Breast epithelium (tissue), 3 donors: ENCODE results near the gene RAI1.

Experiments
- POLR2A ChIP-seq: fragments of 450-650 bp; IDR thresholded peaks from one replicate; pipeline ENCODE4 v1.6.1; 2016; ENCODE audit warnings: antibody characterized with exemption, mild to moderate bottlenecking, moderate library complexity
- POLR2AphosphoS5 ChIP-seq, 3 donors: sonication (generic); formaldehyde crosslinking; IDR thresholded peaks; one replicate each; pipeline ENCODE4 v1.6.1; 2017; ENCODE audit warnings: antibody characterized with exemption in 3 of 3
- TF ChIP-seq, protein P1 (sequence below), 3 donors: fragments of 450-650 bp; IDR thresholded peaks; one replicate each; pipeline ENCODE4 v1.5.1; 2016 to 2017; ENCODE audit warnings: antibody characterized with exemption in 3 of 3, mild to moderate bottlenecking in 3 of 3, moderate library complexity in 3 of 3

DNA sequence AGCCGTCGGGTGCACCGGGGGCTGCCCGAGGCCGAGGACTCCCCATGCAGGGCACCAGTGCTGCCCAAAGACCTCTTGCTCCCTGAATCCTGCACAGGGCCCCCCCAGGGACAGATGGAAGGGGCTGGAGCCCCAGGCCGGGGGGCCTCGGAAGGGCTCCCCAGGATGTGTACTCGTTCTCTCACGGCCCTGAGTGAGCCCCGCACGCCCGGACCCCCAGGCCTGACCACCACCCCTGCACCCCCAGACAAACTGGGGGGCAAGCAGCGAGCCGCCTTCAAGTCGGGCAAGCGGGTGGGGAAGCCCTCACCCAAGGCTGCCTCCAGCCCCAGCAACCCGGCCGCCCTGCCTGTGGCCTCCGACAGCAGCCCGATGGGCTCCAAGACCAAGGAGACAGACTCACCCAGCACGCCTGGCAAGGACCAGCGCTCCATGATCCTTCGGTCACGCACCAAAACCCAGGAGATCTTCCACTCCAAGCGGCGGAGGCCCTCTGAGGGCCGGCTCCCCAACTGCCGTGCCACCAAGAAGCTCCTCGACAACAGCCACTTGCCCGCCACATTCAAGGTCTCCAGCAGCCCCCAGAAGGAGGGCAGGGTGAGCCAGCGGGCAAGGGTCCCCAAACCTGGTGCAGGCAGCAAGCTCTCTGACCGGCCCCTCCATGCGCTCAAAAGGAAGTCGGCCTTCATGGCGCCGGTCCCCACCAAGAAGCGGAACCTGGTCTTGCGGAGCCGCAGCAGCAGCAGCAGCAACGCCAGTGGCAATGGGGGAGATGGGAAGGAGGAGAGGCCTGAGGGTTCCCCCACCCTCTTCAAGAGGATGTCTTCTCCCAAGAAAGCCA, 114.9 kb downstream of the RAI1 start:
- TF ChIP-seq, protein P1, sequence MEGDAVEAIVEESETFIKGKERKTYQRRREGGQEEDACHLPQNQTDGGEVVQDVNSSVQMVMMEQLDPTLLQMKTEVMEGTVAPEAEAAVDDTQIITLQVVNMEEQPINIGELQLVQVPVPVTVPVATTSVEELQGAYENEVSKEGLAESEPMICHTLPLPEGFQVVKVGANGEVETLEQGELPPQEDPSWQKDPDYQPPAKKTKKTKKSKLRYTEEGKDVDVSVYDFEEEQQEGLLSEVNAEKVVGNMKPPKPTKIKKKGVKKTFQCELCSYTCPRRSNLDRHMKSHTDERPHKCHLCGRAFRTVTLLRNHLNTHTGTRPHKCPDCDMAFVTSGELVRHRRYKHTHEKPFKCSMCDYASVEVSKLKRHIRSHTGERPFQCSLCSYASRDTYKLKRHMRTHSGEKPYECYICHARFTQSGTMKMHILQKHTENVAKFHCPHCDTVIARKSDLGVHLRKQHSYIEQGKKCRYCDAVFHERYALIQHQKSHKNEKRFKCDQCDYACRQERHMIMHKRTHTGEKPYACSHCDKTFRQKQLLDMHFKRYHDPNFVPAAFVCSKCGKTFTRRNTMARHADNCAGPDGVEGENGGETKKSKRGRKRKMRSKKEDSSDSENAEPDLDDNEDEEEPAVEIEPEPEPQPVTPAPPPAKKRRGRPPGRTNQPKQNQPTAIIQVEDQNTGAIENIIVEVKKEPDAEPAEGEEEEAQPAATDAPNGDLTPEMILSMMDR (IDR thresholded peaks at IDR 0.05): no peak
- TF ChIP-seq POLR2AphosphoS5 (IDR thresholded peaks at IDR 0.05) (no peak), POLR2A (no peak)
